ENCODE results near the gene NEAT1.
A peak's percentile ranks its signal among the peaks of the same experiment; 100 is the strongest.

The NEAT1 gene

DNA sequence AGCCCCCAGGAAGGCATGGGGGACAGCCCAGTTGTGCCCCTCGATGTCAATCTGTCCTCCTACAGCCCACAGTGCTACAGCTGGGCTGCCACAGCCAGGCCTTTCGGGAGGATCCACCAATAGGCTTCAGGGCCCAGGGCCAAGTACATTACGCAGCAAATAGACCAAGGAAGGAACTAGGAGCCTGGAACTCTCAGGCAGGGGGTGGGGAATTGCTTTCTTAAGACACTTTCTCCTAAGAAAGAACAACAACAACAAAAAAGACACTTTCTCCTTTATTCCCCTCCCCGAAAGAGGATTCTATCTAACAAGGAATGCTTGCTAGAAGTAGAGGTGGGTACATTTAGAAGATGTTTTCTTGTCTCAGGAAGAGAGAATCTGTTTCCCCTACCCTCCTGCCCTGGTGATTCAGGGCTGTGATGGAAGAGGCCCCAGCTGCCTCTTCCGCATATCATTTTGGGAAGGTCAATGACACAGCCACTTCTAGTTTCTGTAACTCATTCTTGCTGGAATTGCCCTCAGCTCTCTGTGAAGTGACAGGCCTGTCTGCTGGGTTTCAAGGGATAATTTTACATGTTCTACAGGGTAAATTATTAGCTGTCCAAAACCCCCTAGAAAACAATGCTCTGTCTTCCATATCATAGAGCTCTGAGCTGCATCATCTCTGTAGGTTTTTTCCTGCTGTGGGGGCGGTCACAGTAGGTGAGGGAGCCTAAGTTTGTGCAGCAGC is 70.2 kb downstream of the NEAT1 start:
- Histone ChIP-seq H3K4me3 (ENCODE audit: low read length) (peak overlapping the region; percentile 17), H3K4me1 (ENCODE audit: insufficient read depth, low read length) (peaks cover 73% of the 10 kb centered on the region)

DNA sequence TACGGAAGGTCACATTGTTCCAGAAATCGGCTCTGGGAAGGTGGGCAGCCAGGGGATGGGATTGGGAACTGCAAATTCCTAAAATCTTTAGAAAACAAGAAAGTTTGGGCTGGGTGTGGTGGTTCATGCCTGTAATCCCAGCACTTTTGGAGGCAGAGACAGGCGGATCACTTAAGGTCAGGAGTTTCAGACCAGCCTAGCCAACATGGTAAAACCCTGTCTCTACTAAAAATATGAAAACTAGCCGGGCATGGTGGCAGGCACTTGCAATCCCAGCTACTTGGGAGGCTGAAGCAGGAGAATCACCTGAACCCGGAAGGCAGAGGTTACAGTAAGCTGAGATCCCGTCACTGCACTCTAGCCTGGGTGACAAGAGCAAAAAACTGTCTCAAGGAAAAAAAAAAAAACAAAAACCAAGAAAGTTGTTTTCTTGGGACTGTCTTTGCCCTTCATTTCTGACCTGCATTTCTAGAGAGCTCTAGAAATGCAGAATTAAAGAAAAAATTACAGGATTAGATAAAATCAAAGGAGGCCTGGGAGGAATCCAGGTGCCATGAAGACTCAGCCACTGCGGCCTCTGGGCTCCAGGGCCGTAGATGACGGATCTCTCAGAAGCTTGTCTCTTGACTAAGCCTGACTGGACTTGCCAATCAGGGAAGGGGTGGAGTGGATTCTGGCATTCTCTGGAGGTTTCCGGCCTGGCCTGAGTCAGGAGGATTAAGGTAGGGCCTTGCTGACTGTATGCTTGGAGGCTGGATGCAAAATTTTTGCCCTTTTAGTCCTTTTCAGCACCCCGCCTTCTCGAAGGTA is 71.0 kb downstream of the NEAT1 start:
- Histone ChIP-seq H3K4me1 (ENCODE audit: insufficient read depth, low read length) (peaks cover 65% of the 10 kb centered on the region), H3K4me3 (ENCODE audit: low read length) (no peak overlapping the region), H3K36me3 (ENCODE audit: insufficient read depth, low read length) (no peaks in the 10 kb centered on the region), H2AFZ (ENCODE audit: low read depth, low read length) (no peak overlapping the region), H3K9me3 (ENCODE audit: low read length) (no peaks in the 10 kb centered on the region), H3K27me3 (ENCODE audit: insufficient read depth, low read length) (no peaks in the 10 kb centered on the region)

More for the DNA sequence above, 70.2 kb downstream of the NEAT1 start:
- Histone ChIP-seq H3K36me3 (ENCODE audit: insufficient read depth, low read length) (no peaks in the 10 kb centered on the region), H2AFZ (ENCODE audit: low read depth, low read length) (no peak overlapping the region), H3K9me3 (ENCODE audit: low read length) (no peaks in the 10 kb centered on the region), H3K27me3 (ENCODE audit: insufficient read depth, low read length) (no peaks in the 10 kb centered on the region)

Data from neuron (in vitro differentiated cells).